ENCODE data around the gene NHSL1. TPM values are rescaled to one million over a fixed set of nuclear protein-coding genes. Genes with fewer than 3 reads are reported as not detected.

Gene NHSL1
- total RNA-seq, 1 donor from 2014 or later: 23.1 TPM

- intact Hi-C loops (cut with DNase I): no loop called here
- no peak for DNase-seq (ENCODE audit: extremely low spot score in 2 of 2)
These were observed 59.0 kb downstream of the NHSL1 start for GRCh38 chr6:138440296-138440695.

GRCh38 chr6:138439546-138439945, 59.7 kb downstream of the NHSL1 start:
- H3K36me3 ChIP-seq: no peaks in the 10 kb centered on the region
- no peak overlapping the region for H3K4me3 ChIP-seq
- no peaks in the 10 kb centered on the region for H3K9me3 ChIP-seq
- H3K27ac ChIP-seq: no peak overlapping the region
- no peaks in the 10 kb centered on the region for H3K4me1 ChIP-seq
- intact Hi-C loops (cut with DNase I): loop anchor here (10.0 kb wide), 1 partner anchor 145 kb away; no protein-coding TSS in a partner anchor
- no peak for DNase-seq (ENCODE audit: extremely low spot score in 2 of 2)
- no peak for TF ChIP-seq POLR2A (IDR thresholded peaks at IDR 0.05)
- TF ChIP-seq CTCF (IDR thresholded peaks at IDR 0.05): no peak
- no peak for TF ChIP-seq POLR2AphosphoS5 (IDR thresholded peaks at IDR 0.05; ENCODE audit: insufficient read depth in 1 of 2, low read depth in 1 of 2)
- H3K27me3 ChIP-seq: no peaks in the 10 kb centered on the region

More at GRCh38 chr6:138440296-138440695, 59.0 kb downstream of the NHSL1 start:
- Histone ChIP-seq H3K27ac (no peak overlapping the region), H3K9me3 (no peaks in the 10 kb centered on the region), H3K27me3 (no peaks in the 10 kb centered on the region), H3K4me3 (no peak overlapping the region), H3K36me3 (no peaks in the 10 kb centered on the region), H3K4me1 (no peaks in the 10 kb centered on the region)
- no peak for TF ChIP-seq POLR2A (IDR thresholded peaks at IDR 0.05)

- Histone ChIP-seq H3K4me1 (no peaks in the 10 kb centered on the region), H3K27me3 (no peaks in the 10 kb centered on the region), H3K9me3 (no peaks in the 10 kb centered on the region), H3K36me3 (no peaks in the 10 kb centered on the region), H3K27ac (no peak overlapping the region), H3K4me3 (no peak overlapping the region)
- intact Hi-C loops (cut with DNase I): loop anchor here (10.0 kb wide), 1 partner anchor 150 kb away; no protein-coding TSS in a partner anchor
- no peak for DNase-seq (ENCODE audit: extremely low spot score in 2 of 2)
- TF ChIP-seq POLR2AphosphoS5 (IDR thresholded peaks at IDR 0.05; ENCODE audit: insufficient read depth in 1 of 2, low read depth in 1 of 2) (no peak), CTCF (IDR thresholded peaks at IDR 0.05) (no peak), POLR2A (IDR thresholded peaks at IDR 0.05) (no peak)
These were observed 64.4 kb downstream of the NHSL1 start for GRCh38 chr6:138434925-138435324.

GRCh38 chr6:138434096-138434495, 65.2 kb downstream of the NHSL1 start:
- TF ChIP-seq POLR2A (IDR thresholded peaks at IDR 0.05): no peak
- TF ChIP-seq POLR2AphosphoS5 (IDR thresholded peaks at IDR 0.05; ENCODE audit: insufficient read depth in 1 of 2, low read depth in 1 of 2): no peak
- TF ChIP-seq CTCF (IDR thresholded peaks at IDR 0.05): no peak
- Histone ChIP-seq H3K36me3 (no peaks in the 10 kb centered on the region), H3K9me3 (no peaks in the 10 kb centered on the region), H3K27ac (no peak overlapping the region), H3K27me3 (no peaks in the 10 kb centered on the region), H3K4me1 (peaks cover 4% of the 10 kb centered on the region), H3K4me3 (no peak overlapping the region)
- DNase-seq (ENCODE audit: extremely low spot score in 2 of 2): no peak
- intact Hi-C loops (cut with DNase I): loop anchor here (10.0 kb wide), 1 partner anchor 151 kb away; no protein-coding TSS in a partner anchor

DNA sequence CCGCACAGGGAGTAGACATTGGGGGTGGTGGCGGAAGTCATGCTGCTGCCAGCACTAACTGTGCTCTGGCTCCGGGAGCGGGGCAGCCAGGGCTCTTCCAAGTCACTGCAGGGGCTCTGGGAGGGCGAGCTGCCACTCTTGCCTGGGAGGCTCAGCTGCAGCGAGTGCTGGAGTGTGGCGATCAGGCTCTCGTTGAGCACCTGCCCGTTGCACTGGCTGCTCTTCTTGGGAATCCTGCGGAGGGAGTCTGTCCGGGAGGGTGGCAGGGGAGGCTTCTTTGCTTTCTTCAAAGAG, 67.3 kb downstream of the NHSL1 start:
- Histone ChIP-seq H3K4me1 (peaks cover 9% of the 10 kb centered on the region), H3K27ac (no peak overlapping the region), H3K4me3 (no peak overlapping the region), H3K36me3 (no peaks in the 10 kb centered on the region), H3K9me3 (no peaks in the 10 kb centered on the region), H3K27me3 (no peaks in the 10 kb centered on the region)
- DNase-seq (ENCODE audit: extremely low spot score in 2 of 2): no peak
- intact Hi-C loops (cut with DNase I): loop anchor here (10.0 kb wide), 1 partner anchor 153 kb away; no protein-coding TSS in a partner anchor
- no peak for TF ChIP-seq POLR2A (IDR thresholded peaks at IDR 0.05)
- TF ChIP-seq CTCF (IDR thresholded peaks at IDR 0.05): no peak
- TF ChIP-seq POLR2AphosphoS5 (IDR thresholded peaks at IDR 0.05; ENCODE audit: insufficient read depth in 1 of 2, low read depth in 1 of 2): no peak
